Measurements from ENCODE around the gene LCAT. TPM values are rescaled to one million over a fixed set of nuclear protein-coding genes. Genes with fewer than 3 reads are reported as not detected.

LCAT gene
- total and polyA plus RNA-seq, 4 donors: 8.4 to 43.9 (median 21.9) TPM

DNA sequence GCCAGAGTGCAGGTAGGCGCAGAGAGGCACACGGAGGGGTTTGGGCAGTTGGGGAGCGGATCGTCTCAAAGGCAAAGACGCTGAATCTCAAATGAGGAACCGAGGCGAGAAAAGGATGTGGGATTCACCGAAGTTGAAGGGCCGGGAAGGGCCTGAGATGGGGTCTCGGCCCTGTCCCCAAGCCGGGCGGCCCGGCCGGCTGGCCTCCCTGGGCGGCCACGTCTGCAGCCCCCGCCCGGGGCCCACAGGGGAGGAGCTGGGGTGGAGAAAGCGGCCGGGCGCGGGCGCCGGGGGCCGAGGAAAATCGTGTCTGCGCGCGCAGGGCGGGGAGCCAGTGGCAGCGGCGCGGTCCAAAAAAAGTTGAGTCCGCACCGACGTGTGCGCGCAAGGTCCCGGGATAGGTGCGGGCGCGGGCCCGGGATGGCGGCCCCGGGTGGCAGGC, 24.1 kb upstream of the LCAT start:
- TF ChIP-seq, protein P1, sequence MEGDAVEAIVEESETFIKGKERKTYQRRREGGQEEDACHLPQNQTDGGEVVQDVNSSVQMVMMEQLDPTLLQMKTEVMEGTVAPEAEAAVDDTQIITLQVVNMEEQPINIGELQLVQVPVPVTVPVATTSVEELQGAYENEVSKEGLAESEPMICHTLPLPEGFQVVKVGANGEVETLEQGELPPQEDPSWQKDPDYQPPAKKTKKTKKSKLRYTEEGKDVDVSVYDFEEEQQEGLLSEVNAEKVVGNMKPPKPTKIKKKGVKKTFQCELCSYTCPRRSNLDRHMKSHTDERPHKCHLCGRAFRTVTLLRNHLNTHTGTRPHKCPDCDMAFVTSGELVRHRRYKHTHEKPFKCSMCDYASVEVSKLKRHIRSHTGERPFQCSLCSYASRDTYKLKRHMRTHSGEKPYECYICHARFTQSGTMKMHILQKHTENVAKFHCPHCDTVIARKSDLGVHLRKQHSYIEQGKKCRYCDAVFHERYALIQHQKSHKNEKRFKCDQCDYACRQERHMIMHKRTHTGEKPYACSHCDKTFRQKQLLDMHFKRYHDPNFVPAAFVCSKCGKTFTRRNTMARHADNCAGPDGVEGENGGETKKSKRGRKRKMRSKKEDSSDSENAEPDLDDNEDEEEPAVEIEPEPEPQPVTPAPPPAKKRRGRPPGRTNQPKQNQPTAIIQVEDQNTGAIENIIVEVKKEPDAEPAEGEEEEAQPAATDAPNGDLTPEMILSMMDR (IDR thresholded peaks at IDR 0.05; ENCODE audit: control extremely low read depth, extremely low read depth): no peak
- Histone ChIP-seq H3K36me3 (ENCODE audit: control insufficient read depth in 4 of 4, insufficient read depth in 4 of 4, low read length in 4 of 4) (peaks cover 0 to 10% (median 4%) of the 10 kb centered on the region in 4 donors), H3K27me3 (ENCODE audit: control insufficient read depth in 3 of 3, insufficient read depth in 3 of 3, low read length in 2 of 3) (no peaks in the 10 kb centered on the region), H3K9ac (ENCODE audit: insufficient read depth in 1 of 2, low read length in 2 of 2) (peak overlapping the region; percentile 80 to 95), H3K27ac (ENCODE audit: low read depth in 1 of 2, low read length in 1 of 2) (peak overlapping the region; percentile 94 to 95), H3K9me3 (ENCODE audit: control insufficient read depth in 4 of 4, insufficient read depth in 3 of 4, low read length in 3 of 4) (no peaks in the 10 kb centered on the region), H3K4me1 (ENCODE audit: control insufficient read depth in 5 of 5, insufficient read depth in 5 of 5, low read length in 5 of 5) (peaks cover 12 to 32% (median 19%) of the 10 kb centered on the region in 5 donors), H3K4me3 (peak overlapping the region; percentile 88)
- 1% methylated on average over 23 to 45 of the region's 45 CpGs for WGBS, 2 donors
- DNase-seq: peak; percentile 56 to 64 (median 60)
- ATAC-seq (ENCODE audit: insufficient read depth, low FRiP score): peak; percentile 6

DNA sequence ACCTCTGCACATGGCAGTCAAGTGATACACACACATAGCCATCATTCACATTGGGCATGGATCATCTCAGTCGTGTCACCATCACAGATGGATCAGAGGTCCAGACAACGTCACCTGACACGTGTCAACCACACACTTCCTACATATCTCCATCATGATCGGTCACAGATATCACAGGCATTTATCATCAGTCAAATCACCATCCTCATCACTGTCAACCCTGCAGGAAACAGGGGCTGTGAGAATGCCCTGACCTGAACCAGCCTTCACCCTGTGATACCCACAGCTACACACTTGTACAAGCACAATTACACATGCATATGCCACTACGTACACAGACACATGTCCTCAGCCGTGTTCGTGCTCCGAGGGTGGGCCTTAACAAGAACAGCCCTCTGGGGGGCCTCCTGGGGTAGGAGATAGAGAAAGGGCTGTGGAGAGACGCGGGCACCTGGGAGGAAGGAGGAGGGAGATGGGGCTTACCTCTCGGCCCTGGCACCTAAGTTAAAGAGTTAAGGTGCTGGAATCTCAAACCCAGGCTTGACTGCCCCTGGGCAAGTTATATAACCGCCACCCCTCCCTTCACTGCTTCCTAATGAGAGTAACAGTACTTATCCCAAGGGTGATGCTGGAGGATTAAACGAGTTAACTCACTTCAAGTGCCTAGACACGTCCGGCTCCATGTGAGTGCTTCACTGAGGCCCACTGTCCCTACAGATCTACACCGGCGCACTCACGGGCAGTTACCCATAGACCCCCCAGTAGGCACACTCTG, 23.4 kb upstream of the LCAT start:
- TF ChIP-seq, protein P1 (IDR thresholded peaks at IDR 0.05; ENCODE audit: control extremely low read depth, extremely low read depth): no peak
- Histone ChIP-seq H3K4me1 (ENCODE audit: control insufficient read depth in 5 of 5, insufficient read depth in 5 of 5, low read length in 5 of 5) (peaks cover 12 to 32% (median 19%) of the 10 kb centered on the region in 5 donors), H3K27ac (ENCODE audit: low read depth in 1 of 2, low read length in 1 of 2) (peak overlapping the region; percentile 94 to 95), H3K4me3 (peak overlapping the region; percentile 88), H3K27me3 (ENCODE audit: control insufficient read depth in 3 of 3, insufficient read depth in 3 of 3, low read length in 2 of 3) (no peaks in the 10 kb centered on the region), H3K9ac (ENCODE audit: insufficient read depth in 1 of 2, low read length in 2 of 2) (peak overlapping the region; percentile 80 to 95), H3K9me3 (ENCODE audit: control insufficient read depth in 4 of 4, insufficient read depth in 3 of 4, low read length in 3 of 4) (no peaks in the 10 kb centered on the region), H3K36me3 (ENCODE audit: control insufficient read depth in 4 of 4, insufficient read depth in 4 of 4, low read length in 4 of 4) (peaks cover 0 to 16% (median 4%) of the 10 kb centered on the region in 4 donors)
- 10 to 22% methylated on average over 18 of the region's 18 CpGs for WGBS, 2 donors
- DNase-seq (peak in 2 of 3 donors; percentile 28 to 36), ATAC-seq (ENCODE audit: insufficient read depth, low FRiP score) (no peak)

DNA sequence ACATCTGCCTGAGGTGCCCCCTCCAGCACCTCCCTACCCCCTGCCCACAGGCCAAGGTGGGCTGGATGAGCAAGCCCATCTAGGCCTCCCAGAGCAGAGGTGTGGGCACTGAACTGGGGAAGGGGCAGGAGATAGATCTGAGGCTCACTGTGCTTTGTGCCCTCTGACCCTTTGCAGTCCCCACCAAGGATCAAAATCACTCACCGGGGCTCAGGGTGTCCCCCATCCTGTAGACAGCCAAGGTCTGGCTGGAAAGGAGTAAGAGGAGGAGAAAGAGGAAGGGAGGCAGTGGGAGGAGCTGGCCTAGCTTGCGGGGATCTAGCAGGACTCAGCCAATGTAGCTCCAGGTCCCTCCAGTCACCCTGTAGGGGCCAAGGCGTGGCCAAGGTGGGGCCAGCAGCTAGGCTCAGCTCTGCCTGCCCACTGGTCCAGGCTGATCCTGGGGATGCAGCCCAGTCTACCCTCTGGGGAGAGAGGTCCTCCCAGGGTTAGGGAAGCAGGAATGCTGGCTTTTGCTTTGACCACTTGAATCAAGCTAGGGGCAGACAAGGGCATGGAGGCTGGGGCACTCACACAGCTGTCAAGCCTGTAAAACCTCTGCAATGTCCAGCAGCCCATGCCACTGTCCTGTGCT, 22.7 kb upstream of the LCAT start:
- no peak for DNase-seq

More for the DNA sequence above, 22.7 kb upstream of the LCAT start:
- Histone ChIP-seq H3K27me3 (ENCODE audit: control insufficient read depth in 3 of 3, insufficient read depth in 3 of 3, low read length in 2 of 3) (no peaks in the 10 kb centered on the region), H3K36me3 (ENCODE audit: control insufficient read depth in 4 of 4, insufficient read depth in 4 of 4, low read length in 4 of 4) (peaks cover 0 to 23% (median 8%) of the 10 kb centered on the region in 4 donors), H3K9me3 (ENCODE audit: control insufficient read depth in 4 of 4, insufficient read depth in 3 of 4, low read length in 3 of 4) (no peaks in the 10 kb centered on the region), H3K27ac (ENCODE audit: low read depth in 1 of 2, low read length in 1 of 2) (peak overlapping the region; percentile 49 to 94), H3K4me3 (peak overlapping the region; percentile 88), H3K4me1 (ENCODE audit: control insufficient read depth in 5 of 5, insufficient read depth in 5 of 5, low read length in 5 of 5) (peaks cover 12 to 34% (median 19%) of the 10 kb centered on the region in 5 donors), H3K9ac (ENCODE audit: insufficient read depth in 1 of 2, low read length in 2 of 2) (peak overlapping the region; percentile 80 to 95)
- TF ChIP-seq, protein P1 (IDR thresholded peaks at IDR 0.05; ENCODE audit: control extremely low read depth, extremely low read depth): no peak
- ATAC-seq (ENCODE audit: insufficient read depth, low FRiP score): no peak
- 41 to 47% methylated on average over 3 of the region's 3 CpGs for WGBS, 2 donors
